Measurements from ENCODE around the gene NUP214.

GRCh38 chr9:131226226-131226625, 100.8 kb downstream of the NUP214 start:
- TF ChIP-seq ARNT (IDR thresholded peaks at IDR 0.05) (no peak), L3MBTL2 (conservative IDR thresholded peaks at IDR 0.05) (no peak), SP1 (IDR thresholded peaks at IDR 0.05) (no peak), FOXK2 (IDR thresholded peaks at IDR 0.05) (no peak)
